Uterus (tissue), 4 donors: Measurements from ENCODE around the gene ARFIP1. TPM values are rescaled to one million over a fixed set of nuclear protein-coding genes. Genes with fewer than 3 reads are reported as not detected.

Experiments used
- DNase-seq, 2 donors: peaks; one replicate each; pipeline ENCODE4 v3.0.0-alpha.2; 2019 to 2020
- H3K27ac ChIP-seq, 2 donors: fragments of 200-600 bp; sonication (generic); 1 replicate in 1 of 2; 2 replicates in 1 of 2; pipeline ENCODE4 v1.5.1; 2016 to 2018
- H3K27me3 ChIP-seq, 2 donors: fragments of 200-600 bp; sonication (generic); one replicate each; pipeline ENCODE4 v1.5.1; 2018 to 2019; ENCODE audit warnings: control low read depth in 1 of 2
- H3K36me3 ChIP-seq, 2 donors: fragments of 200-600 bp; sonication (generic); one replicate each; pipeline ENCODE4 v1.5.1; 2019; ENCODE audit warnings: control low read depth in 1 of 2
- H3K4me1 ChIP-seq, 2 donors: fragments of 200-600 bp; sonication (generic); one replicate each; pipeline ENCODE4 v1.5.1; 2018 to 2019; ENCODE audit warnings: control low read depth in 1 of 2
- H3K4me3 ChIP-seq, 2 donors: fragments of 200-600 bp; sonication (generic); 1 replicate in 1 of 2; 2 replicates in 1 of 2; pipeline ENCODE4 v1.5.1; 2018 to 2019; ENCODE audit warnings: mild to moderate bottlenecking in 1 of 2
- H3K9me3 ChIP-seq, 2 donors: fragments of 200-600 bp; sonication (generic); one replicate each; pipeline ENCODE4 v1.5.1; 2019; ENCODE audit warnings: control low read depth in 1 of 2
- CTCF ChIP-seq, 4 experiments: fragments of 200-600 bp in 2 of 4; fragments of 450-650 bp in 2 of 4; sonication (generic) in 2 of 4; IDR thresholded peaks; one replicate each; pipeline ENCODE4 v1.5.1; 2016 to 2019; ENCODE audit warnings: antibody characterized with exemption in 4 of 4, mild to moderate bottlenecking in 2 of 4, moderate library complexity in 1 of 4
- POLR2A ChIP-seq, 2 donors: fragments of 450-650 bp; IDR thresholded peaks; one replicate each; pipeline ENCODE4 v1.6.1; 2016; ENCODE audit warnings: antibody characterized with exemption in 2 of 2, mild to moderate bottlenecking in 1 of 2, moderate library complexity in 1 of 2
- intact Hi-C: fragments of 100-400 bp; cut with DNase I; formaldehyde crosslinking; loops from one replicate; pipeline ENCODE4 v1.15.1; 2023; ENCODE audit warnings: low total_unique reads
- total RNA-seq, 4 donors: library from RNA; depleted of rRNA in 3 of 4; stranded (reverse); fragments of >200 nt in 3 of 4; gene quantifications; one replicate each; pipeline versions ENCODE4 v1.1.0 to v1.2.4, GENCODE V29; 2014 to 2023
- donor health status: DM: yes; HTN: yes; CAD: no.

The ARFIP1 gene
- total RNA-seq, 4 donors from 2014 or later: 19.5 to 75.6 (median 34.1) TPM

DNA sequence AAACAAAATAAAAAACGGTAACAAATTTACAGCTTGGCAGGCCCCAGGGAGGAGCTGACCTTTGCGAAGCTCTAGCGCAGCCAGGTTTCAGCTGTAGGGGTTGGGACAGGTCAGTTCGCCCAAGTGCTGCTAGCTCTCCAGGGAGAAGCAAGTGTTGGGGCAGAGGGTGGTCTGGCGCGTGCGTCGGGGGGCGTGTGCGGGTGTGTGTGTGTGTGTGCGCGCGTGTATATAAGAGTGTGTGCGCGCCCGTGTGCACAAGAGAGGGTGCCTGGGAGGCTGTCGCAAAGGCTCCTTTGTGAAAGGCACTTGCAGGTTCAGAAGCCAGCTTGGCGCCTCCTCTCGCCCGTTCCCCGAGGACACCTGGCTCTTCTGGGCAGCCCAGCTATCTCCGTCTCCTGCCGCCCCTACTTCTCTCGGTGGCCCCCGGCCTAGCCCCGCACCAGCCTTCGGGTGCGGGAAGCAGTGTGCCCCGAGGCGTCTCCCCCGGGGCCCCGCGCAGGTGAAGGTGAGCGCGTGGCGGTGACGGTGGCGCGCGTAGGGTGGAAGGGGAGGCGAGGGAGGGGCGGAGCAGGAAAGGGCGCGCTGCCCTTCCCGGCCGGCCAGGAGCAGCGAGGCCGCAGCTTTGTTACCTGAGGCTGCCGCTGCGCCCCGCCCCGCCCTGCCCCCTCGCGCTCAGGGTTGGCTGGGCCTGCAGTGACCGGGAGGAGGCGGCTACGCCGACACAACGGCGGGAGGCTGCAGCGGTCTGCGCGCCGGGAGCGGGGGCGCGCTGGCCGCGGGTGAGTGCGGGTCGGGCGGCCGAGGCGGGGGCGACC lies 156.1 kb downstream of the ARFIP1 start, which contains the start of gene FHDC1:
FHDC1 (plus strand) TSS at position 693 of the 815 bp plus-strand sequence. CDS start 6,735 bp downstream, outside the sequence.
- no peaks in the 10 kb centered on the region for H3K4me1 ChIP-seq
- intact Hi-C loops: no loop called here
- TF ChIP-seq POLR2A (IDR thresholded peaks at IDR 0.05) (peak in 1 of 2 donors; percentile 49), CTCF (IDR thresholded peaks at IDR 0.05) (no peak)
- DNase-seq: no peak
- H3K27me3 ChIP-seq: peaks cover 0 to 2% of the 10 kb centered on the region in 2 donors
- H3K4me3 ChIP-seq: peak within 1 kb of the TSS; percentile 46 to 61
- peak within 1 kb of the TSS in 1 of 2 donors; percentile 3 for H3K27ac ChIP-seq
- no peaks in the 10 kb centered on the region for H3K9me3 ChIP-seq
- no peaks in the 10 kb centered on the region for H3K36me3 ChIP-seq

DNA sequence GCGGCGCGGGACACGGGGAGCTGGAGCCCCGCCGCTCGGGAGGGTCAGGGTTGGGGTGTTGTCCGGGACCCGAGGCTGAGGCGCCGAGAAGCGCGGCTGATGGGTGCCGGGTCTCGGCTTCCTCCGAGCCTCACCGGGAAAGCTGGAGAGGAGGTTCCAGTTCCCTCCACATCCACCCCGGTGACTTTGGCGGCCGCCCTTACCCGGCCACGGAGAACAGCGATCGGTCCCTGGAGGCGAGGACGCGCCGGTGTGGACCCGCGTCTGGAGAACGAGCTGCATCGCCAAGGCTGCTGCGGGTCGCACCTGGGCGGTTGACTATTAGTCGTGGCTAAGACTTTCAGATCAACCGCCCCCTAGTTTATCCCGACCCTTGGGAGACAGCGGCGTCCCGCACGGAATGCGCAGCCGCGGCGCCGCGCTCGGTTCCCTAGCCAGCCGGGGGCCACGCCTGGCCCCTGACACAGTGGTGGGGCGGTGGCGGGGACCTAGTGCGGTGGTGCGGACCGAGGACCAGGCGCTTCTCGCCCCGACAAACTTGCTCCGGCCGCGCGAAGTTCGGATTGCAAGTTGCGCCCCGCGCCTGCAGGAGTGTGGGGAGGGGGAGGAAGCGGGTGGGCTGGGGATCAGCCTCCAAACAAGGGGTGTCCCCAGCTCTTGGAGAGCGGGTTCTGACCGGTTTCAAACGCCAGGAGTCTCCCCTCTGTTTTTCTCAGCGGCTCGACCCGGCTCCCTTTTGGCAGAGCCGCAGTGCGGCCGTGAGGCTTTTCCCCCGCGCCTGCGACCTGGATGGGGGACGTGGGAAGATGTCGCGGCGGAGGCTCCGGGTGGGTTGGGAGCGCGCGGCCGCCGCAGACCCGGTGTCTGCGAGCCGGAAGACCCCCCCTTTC lies 156.9 kb downstream of the ARFIP1 start:
- TF ChIP-seq POLR2A (IDR thresholded peaks at IDR 0.05) (no peak), CTCF (IDR thresholded peaks at IDR 0.05) (no peak)
- H3K4me1 ChIP-seq: no peaks in the 10 kb centered on the region
- H3K36me3 ChIP-seq: no peaks in the 10 kb centered on the region
- H3K27ac ChIP-seq: peak overlapping the region in 1 of 2 donors; percentile 3
- peaks cover 0 to 2% of the 10 kb centered on the region in 2 donors for H3K27me3 ChIP-seq
- intact Hi-C loops: no loop called here
- peak in 1 of 2 donors; percentile 29 for DNase-seq
- peak overlapping the region; percentile 46 to 61 for H3K4me3 ChIP-seq
- no peaks in the 10 kb centered on the region for H3K9me3 ChIP-seq

DNA sequence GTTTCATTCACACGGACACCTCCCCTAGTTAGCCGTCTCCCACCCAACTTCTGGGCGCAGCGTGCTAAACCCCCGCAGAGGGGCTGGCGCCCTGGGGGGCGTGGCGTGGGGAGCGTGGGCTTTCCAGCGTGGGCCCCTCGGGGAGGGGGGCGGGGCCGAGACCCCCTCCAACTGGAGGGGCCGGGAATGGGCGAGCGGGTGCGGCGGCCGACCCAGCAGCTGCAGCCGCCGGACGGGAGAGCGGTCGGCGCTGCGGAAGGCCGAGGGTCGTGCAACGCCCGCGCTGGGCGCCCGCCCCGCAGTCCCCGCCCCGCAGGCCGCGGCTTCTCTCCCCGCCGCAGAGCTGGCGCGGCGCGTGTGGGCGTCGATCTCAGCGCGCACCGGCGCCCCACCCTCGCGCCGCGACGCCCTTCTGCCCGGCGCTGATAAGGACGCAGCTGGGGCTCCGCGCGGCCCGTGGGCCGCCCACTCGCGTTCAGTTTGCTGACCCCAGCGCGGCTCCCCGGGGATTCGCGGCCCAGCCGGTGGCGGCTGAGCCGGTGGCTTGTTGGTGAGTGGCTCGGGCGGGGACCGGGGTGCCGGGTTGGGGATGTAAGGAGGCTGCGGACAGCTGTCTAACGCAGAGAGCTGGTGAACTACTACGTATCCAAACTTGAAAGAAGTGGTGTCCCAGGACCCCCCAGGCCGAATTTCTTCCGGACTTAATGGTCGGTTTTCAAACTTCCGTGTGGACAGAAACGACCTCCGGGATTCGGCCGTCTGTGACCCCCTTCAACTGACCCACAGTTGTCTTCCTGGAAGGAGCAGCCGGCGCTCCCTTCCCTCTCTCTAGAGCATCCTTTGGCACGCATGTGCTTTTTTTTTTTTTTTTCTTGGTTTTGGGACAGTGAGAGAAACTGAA lies 157.8 kb downstream of the ARFIP1 start:
- peak overlapping the region in 1 of 2 donors; percentile 3 for H3K27ac ChIP-seq
- peak overlapping the region; percentile 46 to 61 for H3K4me3 ChIP-seq
- no peaks in the 10 kb centered on the region for H3K36me3 ChIP-seq
- intact Hi-C loops: no loop called here
- peaks cover 0 to 2% of the 10 kb centered on the region in 2 donors for H3K27me3 ChIP-seq
- TF ChIP-seq POLR2A (IDR thresholded peaks at IDR 0.05) (no peak), CTCF (IDR thresholded peaks at IDR 0.05) (no peak)
- peak in 1 of 2 donors; percentile 21 for DNase-seq
- H3K9me3 ChIP-seq: no peaks in the 10 kb centered on the region
- H3K4me1 ChIP-seq: no peaks in the 10 kb centered on the region

GRCh38 chr4:152938237-152938947 lies 158.6 kb downstream of the ARFIP1 start:
- no peaks in the 10 kb centered on the region for H3K4me1 ChIP-seq
- TF ChIP-seq POLR2A (IDR thresholded peaks at IDR 0.05) (no peak), CTCF (IDR thresholded peaks at IDR 0.05) (no peak)
- H3K9me3 ChIP-seq: no peaks in the 10 kb centered on the region
- no peak overlapping the region for H3K27ac ChIP-seq
- intact Hi-C loops: no loop called here
- peaks cover 0 to 2% of the 10 kb centered on the region in 2 donors for H3K27me3 ChIP-seq
- no peak for DNase-seq
- H3K4me3 ChIP-seq: peak overlapping the region; percentile 46 to 61
- no peaks in the 10 kb centered on the region for H3K36me3 ChIP-seq
